HepG2 (cell line): ENCODE measurements around the gene ANAPC2. TPM values are rescaled to one million over a fixed set of nuclear protein-coding genes. Genes with fewer than 3 reads are reported as not detected.

Experiments
- CBFB ChIP-seq: sonication (generic); formaldehyde crosslinking; IDR thresholded peaks from 2 replicates; pipeline ENCODE4 v1.4.0; 2020; ENCODE audit warnings: missing genetic modification reagents
- GABPA ChIP-seq, 2 experiments: IDR thresholded peaks; 2 replicates each; pipeline ENCODE4 v1.6.1; 2011 to 2016; ENCODE audit warnings: low read depth in 2 of 2, low read length in 1 of 2, missing biosample characterization in 1 of 2, missing genetic modification characterization in 1 of 2
- GLI4 ChIP-seq: sonication (generic); formaldehyde crosslinking; IDR thresholded peaks from 2 replicates; pipeline ENCODE4 v1.5.1; 2020; ENCODE audit warnings: missing genetic modification reagents, mild to moderate bottlenecking, moderate library complexity, borderline replicate concordance
- HNF1A ChIP-seq, 2 experiments: sonication (generic) in 1 of 2; formaldehyde crosslinking in 1 of 2; IDR thresholded peaks; 2 replicates each; pipeline versions ENCODE4 v1.4.0 to v1.6.1; 2016 to 2020; ENCODE audit warnings: borderline replicate concordance in 1 of 2, low read depth in 1 of 2, mild to moderate bottlenecking in 1 of 2, missing genetic modification reagents in 1 of 2
- KMT2A ChIP-seq: sonication (generic); formaldehyde crosslinking; IDR thresholded peaks from 2 replicates; pipeline ENCODE4 v1.4.0; 2020; ENCODE audit warnings: missing genetic modification reagents
- MTERF4 ChIP-seq: sonication (generic); formaldehyde crosslinking; IDR thresholded peaks from 2 replicates; pipeline ENCODE4 v1.8.0; 2023; ENCODE audit warnings: mild to moderate bottlenecking, missing genetic modification reagents
- PRDM4 ChIP-seq: sonication (generic); formaldehyde crosslinking; IDR thresholded peaks from 2 replicates; pipeline ENCODE4 v1.9.0; 2021; ENCODE audit warnings: missing genetic modification reagents, borderline replicate concordance
- TIGD3 ChIP-seq: sonication (generic); formaldehyde crosslinking; IDR thresholded peaks from 2 replicates; pipeline ENCODE4 v1.5.1; 2020; ENCODE audit warnings: mild to moderate bottlenecking, missing genetic modification reagents, borderline replicate concordance
- ZNF101 ChIP-seq: sonication (generic); formaldehyde crosslinking; IDR thresholded peaks from 2 replicates; pipeline ENCODE4 v1.4.0; 2020; ENCODE audit warnings: mild to moderate bottlenecking, low read depth, missing genetic modification reagents, borderline replicate concordance
- ZNF3 ChIP-seq: IDR thresholded peaks from 2 replicates; pipeline ENCODE4 v1.7.0; 2017; ENCODE audit warnings: inconsistent platforms
- ZNF652 ChIP-seq: IDR thresholded peaks from 2 replicates; pipeline ENCODE4 v1.6.1; 2016; ENCODE audit warnings: low read depth, borderline replicate concordance
- ZNF687 ChIP-seq: sonication (generic); formaldehyde crosslinking; IDR thresholded peaks from 2 replicates; pipeline ENCODE4 v1.5.1; 2020; ENCODE audit warnings: mild to moderate bottlenecking, missing genetic modification reagents, moderate library complexity
- ZSCAN25 ChIP-seq: sonication (generic); formaldehyde crosslinking; IDR thresholded peaks from 2 replicates; pipeline ENCODE4 v1.8.0; 2022; ENCODE audit warnings: mild to moderate bottlenecking, missing genetic modification reagents
- polyA plus RNA-seq, 8 experiments: library from polyadenylated mRNA; depleted of rRNA in 3 of 8; stranded (reverse) in 7 of 8; unstranded in 1 of 8; fragments of >200 nt; fragmentation: Illumina TruSeq in 4 of 8; extraction: Trizol in 4 of 8; gene quantifications; 2 replicates each; pipeline versions ENCODE4 v1.2.1 to v1.2.3, GENCODE V29; 2011 to 2016; ENCODE audit warnings: low read depth in 4 of 8, missing spikeins in 1 of 8, mixed read lengths in 1 of 8; ENCODE audit not compliant: insufficient read depth in 1 of 8
- total RNA-seq, 5 experiments: library from RNA; depleted of rRNA; stranded (reverse); fragments of >200 nt; fragmentation: Illumina TruSeq; extraction: Trizol; gene quantifications; 2 replicates each; pipeline ENCODE4 v1.2.3, GENCODE V29; 2016; ENCODE audit warnings: low read depth in 1 of 5

The ANAPC2 gene
- total and polyA plus RNA-seq, 2 of the 13 experiments (the other 11 are each of a cell fraction or from before 2014, with no cell fraction given), result 12.3 to 15.4 TPM

GRCh38 chr9:137127301-137128157 is 60.8 kb downstream of the ANAPC2 start (continued):
- TF ChIP-seq TIGD3 (0 out of 2 replicates have a peak, but pooled peaks have one; percentile 45), ZSCAN25 (CRISPR knock-in tag) (0 out of 2 replicates have a peak, but pooled peaks have one; percentile 21), HNF1A (IDR thresholded peaks at IDR 0.05; ENCODE audit: low read depth) (0 out of 2 replicates have a peak, but pooled peaks have one; percentile 34), HNF1A (CRISPR knock-in tag; IDR thresholded peaks at IDR 0.05; ENCODE audit: borderline replicate concordance) (no peak), KMT2A (CRISPR knock-in tag) (0 out of 2 replicates have a peak, but pooled peaks have one; percentile 23), MTERF4 (CRISPR knock-in tag) (no peak), CBFB (CRISPR knock-in tag) (no peak), ZNF687 (peak; percentile 41; the same call in 1 of the 2 replicates), PRDM4 (CRISPR knock-in tag) (no peak), ZNF101 (CRISPR knock-in tag) (no peak), GLI4 (no peak), ZNF3 (no peak), ZNF652 (no peak), GABPA (IDR thresholded peaks at IDR 0.05; ENCODE audit: low read depth, low read length) (no peak), GABPA (CRISPR knock-in tag; IDR thresholded peaks at IDR 0.05; ENCODE audit: low read depth) (peak; percentile 66)
